Transverse colon (tissue), 4 donors: ENCODE measurements around the gene MPDZ.

ENCODE experiments used
- POLR2A ChIP-seq: fragments of 450-650 bp; IDR thresholded peaks from one replicate; pipeline ENCODE4 v1.6.1; 2016; ENCODE audit warnings: antibody characterized with exemption, mild to moderate bottlenecking, moderate library complexity
- POLR2AphosphoS5 ChIP-seq, 3 donors: sonication (generic); formaldehyde crosslinking; IDR thresholded peaks; one replicate each; pipeline ENCODE4 v1.6.1; 2016; ENCODE audit warnings: antibody characterized with exemption in 3 of 3
- TF ChIP-seq, protein P1 (sequence below), 5 experiments: fragments of 200-600 bp in 3 of 5; fragments of 450-650 bp in 2 of 5; sonication (generic) in 3 of 5; IDR thresholded peaks; 1 replicate in 2 of 5; 2 replicates in 3 of 5; pipeline ENCODE4 v1.5.1; 2016 to 2017; ENCODE audit warnings: antibody characterized with exemption in 5 of 5, inconsistent platforms in 3 of 5, mild to moderate bottlenecking in 2 of 5, moderate library complexity in 1 of 5

DNA sequence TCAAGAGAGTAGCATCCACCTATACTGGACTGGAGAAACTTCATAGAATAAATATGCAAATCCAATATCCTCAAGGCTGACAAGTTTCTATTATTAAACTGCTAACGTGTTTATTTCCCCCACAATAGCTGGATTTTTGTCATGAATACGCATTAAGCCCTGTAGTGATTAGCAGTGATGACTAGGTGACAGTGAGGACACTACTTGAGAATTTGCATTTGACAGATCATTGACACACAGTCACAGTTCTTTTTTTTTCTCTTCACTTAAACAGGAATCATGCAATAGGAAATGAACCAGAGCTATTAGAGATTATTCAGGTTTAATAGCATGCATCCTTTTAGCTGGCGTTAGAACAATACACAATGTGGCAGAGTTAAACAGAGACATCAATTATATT lies 35.3 kb downstream of the MPDZ start:
- TF ChIP-seq POLR2A, result no peak
- TF ChIP-seq, protein P1, sequence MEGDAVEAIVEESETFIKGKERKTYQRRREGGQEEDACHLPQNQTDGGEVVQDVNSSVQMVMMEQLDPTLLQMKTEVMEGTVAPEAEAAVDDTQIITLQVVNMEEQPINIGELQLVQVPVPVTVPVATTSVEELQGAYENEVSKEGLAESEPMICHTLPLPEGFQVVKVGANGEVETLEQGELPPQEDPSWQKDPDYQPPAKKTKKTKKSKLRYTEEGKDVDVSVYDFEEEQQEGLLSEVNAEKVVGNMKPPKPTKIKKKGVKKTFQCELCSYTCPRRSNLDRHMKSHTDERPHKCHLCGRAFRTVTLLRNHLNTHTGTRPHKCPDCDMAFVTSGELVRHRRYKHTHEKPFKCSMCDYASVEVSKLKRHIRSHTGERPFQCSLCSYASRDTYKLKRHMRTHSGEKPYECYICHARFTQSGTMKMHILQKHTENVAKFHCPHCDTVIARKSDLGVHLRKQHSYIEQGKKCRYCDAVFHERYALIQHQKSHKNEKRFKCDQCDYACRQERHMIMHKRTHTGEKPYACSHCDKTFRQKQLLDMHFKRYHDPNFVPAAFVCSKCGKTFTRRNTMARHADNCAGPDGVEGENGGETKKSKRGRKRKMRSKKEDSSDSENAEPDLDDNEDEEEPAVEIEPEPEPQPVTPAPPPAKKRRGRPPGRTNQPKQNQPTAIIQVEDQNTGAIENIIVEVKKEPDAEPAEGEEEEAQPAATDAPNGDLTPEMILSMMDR (IDR thresholded peaks at IDR 0.05), result no peak
- no peak for TF ChIP-seq POLR2AphosphoS5 (IDR thresholded peaks at IDR 0.05)
